Retinal pigment epithelial cell (primary cell): ENCODE measurements around the gene ADAMTS17.

ENCODE experiments used
- DNase-seq: peaks from one replicate; pipeline ENCODE4 v3.0.0-alpha.2; 2010; ENCODE audit warnings: low read depth
- H3K4me3 ChIP-seq: 2 replicates; pipeline ENCODE4 v1.5.1; 2011; ENCODE audit warnings: mild to moderate bottlenecking, low read length, control low read depth, moderate library complexity
- CTCF ChIP-seq: conservative IDR thresholded peaks from 2 replicates; pipeline ENCODE4 v1.5.1; 2011; ENCODE audit warnings: low read depth, low read length, control low read depth, inconsistent platforms

The ADAMTS17 gene

GRCh38 chr15:100263721-100264455 is 77.9 kb downstream of the ADAMTS17 start:
- no peak overlapping the region for H3K4me3 ChIP-seq
- TF ChIP-seq CTCF: no peak
- DNase-seq: no peak

- DNase-seq: no peak
- no peak for TF ChIP-seq CTCF
Measured at GRCh38 chr15:100263031-100263430, 78.7 kb downstream of the ADAMTS17 start.

GRCh38 chr15:100261302-100262240 is 80.2 kb downstream of the ADAMTS17 start:
- DNase-seq: no peak
- H3K4me3 ChIP-seq: no peak overlapping the region
- TF ChIP-seq CTCF: no peak

More at GRCh38 chr15:100263031-100263430, 78.7 kb downstream of the ADAMTS17 start:
- H3K4me3 ChIP-seq: no peak overlapping the region

- H3K4me3 ChIP-seq: no peak overlapping the region
- DNase-seq: no peak
- no peak for TF ChIP-seq CTCF
Measured at GRCh38 chr15:100259266-100259665, 82.5 kb downstream of the ADAMTS17 start.

- no peak overlapping the region for H3K4me3 ChIP-seq
- no peak for TF ChIP-seq CTCF
- no peak for DNase-seq
Measured at GRCh38 chr15:100256970-100257650, 84.7 kb downstream of the ADAMTS17 start.

- no peak overlapping the region for H3K4me3 ChIP-seq
- TF ChIP-seq CTCF: no peak
- no peak for DNase-seq
Measured at GRCh38 chr15:100256101-100256969, 85.4 kb downstream of the ADAMTS17 start.
